ENCODE results near the gene NDUFB10.

DNA sequence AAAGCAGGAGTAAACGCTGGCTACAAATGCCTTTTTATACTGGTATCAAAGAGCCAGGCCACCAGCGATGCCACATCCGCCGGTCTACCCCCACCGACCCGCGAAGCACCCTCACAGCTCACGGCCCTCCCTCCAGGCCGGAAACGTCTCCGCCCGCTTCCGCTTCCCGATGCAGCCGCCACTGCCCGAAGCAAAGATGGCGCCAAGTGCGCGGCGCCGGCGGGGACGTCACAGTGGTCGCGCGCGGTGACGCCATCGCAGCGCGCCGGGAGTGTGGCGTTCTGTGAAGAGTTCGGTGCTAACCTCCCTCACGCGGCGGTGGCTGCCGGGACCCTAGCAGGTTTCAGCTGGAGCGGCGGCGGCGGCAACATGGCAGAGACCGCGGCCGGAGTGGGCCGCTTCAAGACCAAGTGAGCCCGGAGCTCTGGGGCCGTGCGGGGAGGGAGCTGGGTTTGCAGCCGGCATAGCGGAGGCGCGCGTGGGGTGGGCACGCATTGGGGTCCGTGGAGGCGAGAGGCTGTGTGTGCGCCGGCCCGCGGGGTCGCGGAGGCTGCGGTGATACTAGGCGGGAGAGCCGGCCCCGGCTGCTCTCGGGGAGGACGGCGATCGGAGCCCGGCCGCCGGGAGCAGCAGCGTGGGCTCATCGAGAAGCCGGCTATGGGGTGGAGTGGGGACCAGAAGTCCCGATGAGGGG, 12.6 kb downstream of the NDUFB10 start, which contains the start of gene TBL3:
- TF ChIP-seq, protein P1, sequence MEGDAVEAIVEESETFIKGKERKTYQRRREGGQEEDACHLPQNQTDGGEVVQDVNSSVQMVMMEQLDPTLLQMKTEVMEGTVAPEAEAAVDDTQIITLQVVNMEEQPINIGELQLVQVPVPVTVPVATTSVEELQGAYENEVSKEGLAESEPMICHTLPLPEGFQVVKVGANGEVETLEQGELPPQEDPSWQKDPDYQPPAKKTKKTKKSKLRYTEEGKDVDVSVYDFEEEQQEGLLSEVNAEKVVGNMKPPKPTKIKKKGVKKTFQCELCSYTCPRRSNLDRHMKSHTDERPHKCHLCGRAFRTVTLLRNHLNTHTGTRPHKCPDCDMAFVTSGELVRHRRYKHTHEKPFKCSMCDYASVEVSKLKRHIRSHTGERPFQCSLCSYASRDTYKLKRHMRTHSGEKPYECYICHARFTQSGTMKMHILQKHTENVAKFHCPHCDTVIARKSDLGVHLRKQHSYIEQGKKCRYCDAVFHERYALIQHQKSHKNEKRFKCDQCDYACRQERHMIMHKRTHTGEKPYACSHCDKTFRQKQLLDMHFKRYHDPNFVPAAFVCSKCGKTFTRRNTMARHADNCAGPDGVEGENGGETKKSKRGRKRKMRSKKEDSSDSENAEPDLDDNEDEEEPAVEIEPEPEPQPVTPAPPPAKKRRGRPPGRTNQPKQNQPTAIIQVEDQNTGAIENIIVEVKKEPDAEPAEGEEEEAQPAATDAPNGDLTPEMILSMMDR (conservative IDR thresholded peaks at IDR 0.05 in 1 of 2, IDR thresholded peaks at IDR 0.05 in 1 of 2; ENCODE audit: low read depth in 1 of 2, low read length in 2 of 2), result no peak
- no peak for TF ChIP-seq EZH2 (IDR thresholded peaks at IDR 0.05; ENCODE audit: low read length, missing control alignments)
